ENCODE measurements around the gene RNASE9.
A peak's percentile ranks its signal among the peaks of the same experiment; 100 is the strongest.

Gene RNASE9

GRCh38 chr14:20524027-20524426, 36.8 kb downstream of the RNASE9 start:
- Histone ChIP-seq H3K4me1 (ENCODE audit: insufficient read depth, low read length, poor library complexity, severe bottlenecking) (peaks cover 9% of the 10 kb centered on the region), H3K79me2 (ENCODE audit: insufficient read depth, low read length) (no peaks in the 10 kb centered on the region), H3K9me2 (replicated peaks; ENCODE audit: low read depth, low read length) (no peaks in the 10 kb centered on the region), H2AFZ (ENCODE audit: low read length) (no peak overlapping the region), H3F3A (ENCODE audit: low read depth) (no peaks in the 10 kb centered on the region), H3K9ac (ENCODE audit: low read depth, low read length, poor library complexity, severe bottlenecking) (no peak overlapping the region), H3K27me3 (ENCODE audit: insufficient read depth, low read length, poor library complexity, severe bottlenecking) (no peaks in the 10 kb centered on the region), H3K9me3 (ENCODE audit: insufficient read depth, low read depth, low read length) (no peaks in the 10 kb centered on the region), H3K36me3 (ENCODE audit: insufficient read depth, low read length) (no peaks in the 10 kb centered on the region), H3K4me3 (ENCODE audit: low read length, poor library complexity, severe bottlenecking) (no peak overlapping the region), H3K4me2 (ENCODE audit: low read depth, low read length, poor library complexity, severe bottlenecking) (no peak overlapping the region), H4K20me1 (ENCODE audit: insufficient read depth, low read length, poor library complexity, severe bottlenecking) (no peaks in the 10 kb centered on the region)
- no peak for TF ChIP-seq EZH2phosphoT487 (IDR thresholded peaks at IDR 0.05; ENCODE audit: borderline replicate concordance)
- no peak for TF ChIP-seq CTCF (conservative IDR thresholded peaks at IDR 0.05; ENCODE audit: low read length)

- peaks cover 9% of the 10 kb centered on the region for H3K4me1 ChIP-seq (ENCODE audit: insufficient read depth, low read length, poor library complexity, severe bottlenecking)
- H3K4me3 ChIP-seq (ENCODE audit: low read length, poor library complexity, severe bottlenecking) = no peak overlapping the region
- no peak overlapping the region for H2AFZ ChIP-seq (ENCODE audit: low read length)
- H3K9me2 ChIP-seq (replicated peaks; ENCODE audit: low read depth, low read length) = no peaks in the 10 kb centered on the region
- H3F3A ChIP-seq (ENCODE audit: low read depth) = no peaks in the 10 kb centered on the region
- TF ChIP-seq CTCF (conservative IDR thresholded peaks at IDR 0.05; ENCODE audit: low read length) (no peak), EZH2phosphoT487 (IDR thresholded peaks at IDR 0.05; ENCODE audit: borderline replicate concordance) (no peak)
- no peaks in the 10 kb centered on the region for H3K9me3 ChIP-seq (ENCODE audit: insufficient read depth, low read depth, low read length)
- H3K4me2 ChIP-seq (ENCODE audit: low read depth, low read length, poor library complexity, severe bottlenecking) = no peak overlapping the region
- no peaks in the 10 kb centered on the region for H3K79me2 ChIP-seq (ENCODE audit: insufficient read depth, low read length)
- H4K20me1 ChIP-seq (ENCODE audit: insufficient read depth, low read length, poor library complexity, severe bottlenecking) = no peaks in the 10 kb centered on the region
- no peak overlapping the region for H3K9ac ChIP-seq (ENCODE audit: low read depth, low read length, poor library complexity, severe bottlenecking)
- H3K27me3 ChIP-seq (ENCODE audit: insufficient read depth, low read length, poor library complexity, severe bottlenecking) = no peaks in the 10 kb centered on the region
- H3K36me3 ChIP-seq (ENCODE audit: insufficient read depth, low read length) = no peaks in the 10 kb centered on the region
Observed at GRCh38 chr14:20522332-20522731, 38.5 kb downstream of the RNASE9 start.

- Histone ChIP-seq H3K27me3 (ENCODE audit: insufficient read depth, low read length, poor library complexity, severe bottlenecking) (no peaks in the 10 kb centered on the region), H3K4me1 (ENCODE audit: insufficient read depth, low read length, poor library complexity, severe bottlenecking) (no peaks in the 10 kb centered on the region), H3K36me3 (ENCODE audit: insufficient read depth, low read length) (no peaks in the 10 kb centered on the region), H4K20me1 (ENCODE audit: insufficient read depth, low read length, poor library complexity, severe bottlenecking) (no peaks in the 10 kb centered on the region), H3K9ac (ENCODE audit: low read depth, low read length, poor library complexity, severe bottlenecking) (no peak overlapping the region), H3F3A (ENCODE audit: low read depth) (no peaks in the 10 kb centered on the region), H3K9me3 (ENCODE audit: insufficient read depth, low read depth, low read length) (no peaks in the 10 kb centered on the region), H3K9me2 (replicated peaks; ENCODE audit: low read depth, low read length) (no peaks in the 10 kb centered on the region), H3K4me2 (ENCODE audit: low read depth, low read length, poor library complexity, severe bottlenecking) (no peak overlapping the region), H3K79me2 (ENCODE audit: insufficient read depth, low read length) (no peaks in the 10 kb centered on the region), H3K4me3 (ENCODE audit: low read length, poor library complexity, severe bottlenecking) (no peak overlapping the region), H2AFZ (ENCODE audit: low read length) (peak overlapping the region; percentile 26; the same call in 1 of the 2 replicates)
- TF ChIP-seq EZH2phosphoT487 (IDR thresholded peaks at IDR 0.05; ENCODE audit: borderline replicate concordance) (no peak), CTCF (conservative IDR thresholded peaks at IDR 0.05; ENCODE audit: low read length) (no peak)
Observed at GRCh38 chr14:20516921-20517320, 43.9 kb downstream of the RNASE9 start.

Measured in Loucy (cell line).